ENCODE measurements around the gene AK9. TPM values are rescaled to one million over a fixed set of nuclear protein-coding genes. Genes with fewer than 3 reads are reported as not detected.

Gene AK9
- polyA plus RNA-seq, 1 of the 3 experiments (the other 2 are of a cell fraction) = 0.76 TPM

GRCh38 chr6:109701774-109702173 is 10.8 kb upstream of the AK9 start:
- no peaks in the 10 kb centered on the region for H3F3A ChIP-seq (replicated peaks; ENCODE audit: insufficient read depth)
- H3K9ac ChIP-seq = no peak overlapping the region
- no peaks in the 10 kb centered on the region for H3K9me3 ChIP-seq
- no peaks in the 10 kb centered on the region for H3K36me3 ChIP-seq (replicated peaks in 1 of 2; ENCODE audit: control insufficient read depth in 1 of 2, insufficient read depth in 2 of 2, low read length in 1 of 2)
- no peak overlapping the region for H3K4me2 ChIP-seq
- H3K79me2 ChIP-seq (ENCODE audit: insufficient read depth) = no peaks in the 10 kb centered on the region
- H3K27ac ChIP-seq (ENCODE audit: low read depth in 2 of 2, low read length in 1 of 2) = no peak overlapping the region
- H4K20me1 ChIP-seq (ENCODE audit: insufficient read depth) = no peaks in the 10 kb centered on the region
- H3K4me3 ChIP-seq (ENCODE audit: low read depth in 2 of 2, low read length in 1 of 2) = no peak overlapping the region
- H3K9me2 ChIP-seq = no peaks in the 10 kb centered on the region
- no peak overlapping the region for H2AFZ ChIP-seq (ENCODE audit: low read depth)
- no peak for DNase-seq
- POLR2A ChIA-PET = no interaction called here
- H3K27me3 ChIP-seq (ENCODE audit: insufficient read depth) = no peaks in the 10 kb centered on the region
- TF ChIP-seq ZBTB33 (IDR thresholded peaks at IDR 0.05; ENCODE audit: borderline replicate concordance, low read depth) = no peak
- TF ChIP-seq CHD2 (IDR thresholded peaks at IDR 0.05; ENCODE audit: low read length, partially characterized antibody) = no peak
- TF ChIP-seq RXRA (IDR thresholded peaks at IDR 0.05; ENCODE audit: borderline replicate concordance, low read depth) = no peak
- TF ChIP-seq USF2 (IDR thresholded peaks at IDR 0.05; ENCODE audit: borderline replicate concordance, low read depth, low read length) = no peak
- TF ChIP-seq USF1 (IDR thresholded peaks at IDR 0.05; ENCODE audit: borderline replicate concordance, low read depth) = no peak
- TF ChIP-seq TEAD4 (IDR thresholded peaks at IDR 0.05; ENCODE audit: borderline replicate concordance, insufficient read depth) = no peak
- TF ChIP-seq REST (IDR thresholded peaks at IDR 0.05; ENCODE audit: low read depth, low read length) = no peak
- no peak for TF ChIP-seq GATA2 (CRISPR knock-in tag; IDR thresholded peaks at IDR 0.05)
- no peak for TF ChIP-seq GABPA (IDR thresholded peaks at IDR 0.05; ENCODE audit: low read depth)
- no peak for TF ChIP-seq PBX3 (IDR thresholded peaks at IDR 0.05)
- TF ChIP-seq FOSL2 (IDR thresholded peaks at IDR 0.05; ENCODE audit: borderline replicate concordance, low read depth) = no peak
- TF ChIP-seq CTCF (IDR thresholded peaks at IDR 0.05) = no peak
- 91% methylated on average over 2 of the region's 2 CpGs for WGBS (ENCODE audit: low lambda C conversion rate)
- no peaks in the 10 kb centered on the region; a peak in 1 of 4 replicates for H3K4me1 ChIP-seq (ENCODE audit: control insufficient read depth in 1 of 2, insufficient read depth in 2 of 2, low read depth in 1 of 2, low read length in 1 of 2)
- CTCF ChIA-PET = interaction anchor here (1.5 to 8.3 kb wide), 2 partner anchors 338 to 352 kb away, joined by 8 to 295 read pairs; no protein-coding TSS in a partner anchor
